ENCODE results near the gene SLC25A22.

Gene SLC25A22

DNA sequence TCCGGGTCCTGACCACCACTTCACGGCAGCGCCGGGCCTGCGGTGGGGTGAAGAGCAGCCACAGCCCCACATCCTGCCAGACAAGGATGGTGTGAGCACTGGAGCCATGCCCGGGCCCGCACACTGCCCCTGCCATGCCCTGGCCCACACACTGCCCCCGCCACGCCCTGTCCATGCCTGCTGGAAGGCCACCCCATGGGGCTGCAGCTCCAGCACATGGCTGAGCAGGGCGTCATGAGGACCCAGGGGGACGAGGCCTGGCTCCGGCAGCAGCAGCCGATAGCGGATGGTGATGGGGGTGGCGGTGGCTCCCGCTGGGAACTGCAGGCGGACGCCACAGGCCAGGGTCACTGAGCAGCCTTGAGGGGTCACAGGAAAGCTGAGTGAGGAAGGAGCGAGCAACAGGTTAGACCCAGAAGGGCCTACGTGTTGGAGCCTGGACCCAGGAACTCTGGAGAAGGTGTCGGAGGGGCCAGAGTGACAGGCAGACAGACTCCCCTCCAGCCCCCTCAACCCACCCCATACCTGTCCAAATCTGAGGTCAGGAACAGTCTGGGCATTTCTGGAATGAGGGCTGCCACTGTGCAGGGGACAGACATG is 4.0 kb upstream of the SLC25A22 start:
- no peak for DNase-seq

DNA sequence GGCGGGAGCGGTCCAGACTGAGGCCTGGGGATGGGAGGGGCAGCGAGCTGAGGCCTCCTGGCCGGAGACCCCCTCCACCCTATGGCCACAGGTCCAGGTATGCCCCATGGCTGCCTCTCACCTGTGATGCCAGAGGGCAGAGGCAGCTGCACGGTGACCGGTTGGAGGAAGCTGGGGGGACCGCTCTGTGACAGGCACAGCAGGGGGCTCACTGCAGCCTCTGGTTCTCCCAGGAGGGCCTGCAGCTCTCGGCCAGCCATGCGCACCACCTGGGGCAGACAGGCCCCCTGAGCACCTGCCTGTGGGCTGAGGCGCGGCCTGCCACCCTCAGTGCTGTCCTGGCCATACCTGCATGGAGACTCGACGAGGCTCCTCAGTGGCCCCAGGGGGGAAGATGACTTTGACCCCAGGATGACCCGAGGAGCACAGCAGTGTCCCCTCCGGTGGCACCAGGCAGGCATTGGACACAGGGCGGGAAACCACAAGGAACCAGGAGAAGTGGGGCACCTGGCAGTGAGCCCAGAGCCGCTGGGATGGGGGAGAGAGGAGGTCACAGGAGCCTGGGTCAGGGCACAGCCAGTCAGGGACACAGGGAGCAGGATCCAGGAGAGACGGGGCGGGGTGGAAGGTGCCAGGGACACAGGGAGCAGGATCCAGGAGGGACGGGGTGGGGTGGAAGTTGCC is 3.2 kb upstream of the SLC25A22 start:
- DNase-seq = no peak

DNA sequence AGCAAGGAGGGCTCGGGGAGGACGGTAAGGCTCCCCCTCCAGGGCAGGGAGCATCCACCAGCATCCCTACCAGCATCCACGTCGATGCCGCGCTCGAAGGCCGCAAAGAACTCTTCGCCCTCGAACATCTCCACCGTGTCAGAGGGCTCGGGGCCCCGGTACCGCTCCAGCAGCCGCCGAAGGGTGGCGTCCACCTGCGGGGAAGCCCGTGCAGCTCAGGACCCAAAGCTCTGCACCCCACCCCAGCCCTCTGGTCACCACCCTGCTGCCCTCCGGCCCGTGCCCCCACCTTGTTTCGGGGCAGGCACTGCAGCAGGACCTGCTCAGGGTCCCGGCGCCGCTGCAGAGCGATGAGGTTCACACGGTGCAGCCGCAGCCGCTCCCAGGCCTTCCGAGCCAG is 2.4 kb upstream of the SLC25A22 start:
- no peak for DNase-seq

DNA sequence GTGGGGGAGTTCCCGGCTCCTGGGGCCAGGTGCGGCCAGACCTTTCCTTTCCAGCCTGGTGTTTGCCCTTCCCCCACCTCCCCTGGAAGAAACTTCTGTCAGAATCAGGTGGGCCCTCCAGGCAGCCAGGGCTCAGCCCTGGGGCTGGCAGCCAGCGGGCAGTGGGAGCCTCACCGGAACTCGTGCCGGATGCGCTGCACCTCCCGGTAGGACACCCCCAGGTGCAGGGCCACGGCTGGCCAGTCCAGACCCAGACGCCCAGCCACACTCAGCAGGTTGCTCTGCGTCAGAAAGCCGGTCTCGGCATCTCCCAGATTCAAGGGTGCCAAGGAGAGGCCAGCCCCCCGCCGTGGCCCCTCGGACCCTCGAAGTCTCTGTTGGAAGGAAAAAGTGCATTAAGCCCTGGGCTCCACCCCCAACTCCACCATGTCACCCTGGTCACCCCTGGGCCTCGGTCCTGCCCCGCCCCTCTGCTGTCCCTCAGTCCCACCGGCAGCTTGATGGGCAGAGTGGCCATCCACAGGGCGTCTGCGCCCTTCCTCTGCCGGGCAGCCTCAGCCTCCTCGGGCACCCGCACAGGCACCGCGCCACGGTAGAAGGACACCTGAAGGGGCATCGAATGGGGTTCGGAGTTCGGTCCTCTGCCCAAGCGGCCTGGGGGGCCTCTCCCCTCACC is 1.7 kb upstream of the SLC25A22 start:
- no peak for DNase-seq

DNA sequence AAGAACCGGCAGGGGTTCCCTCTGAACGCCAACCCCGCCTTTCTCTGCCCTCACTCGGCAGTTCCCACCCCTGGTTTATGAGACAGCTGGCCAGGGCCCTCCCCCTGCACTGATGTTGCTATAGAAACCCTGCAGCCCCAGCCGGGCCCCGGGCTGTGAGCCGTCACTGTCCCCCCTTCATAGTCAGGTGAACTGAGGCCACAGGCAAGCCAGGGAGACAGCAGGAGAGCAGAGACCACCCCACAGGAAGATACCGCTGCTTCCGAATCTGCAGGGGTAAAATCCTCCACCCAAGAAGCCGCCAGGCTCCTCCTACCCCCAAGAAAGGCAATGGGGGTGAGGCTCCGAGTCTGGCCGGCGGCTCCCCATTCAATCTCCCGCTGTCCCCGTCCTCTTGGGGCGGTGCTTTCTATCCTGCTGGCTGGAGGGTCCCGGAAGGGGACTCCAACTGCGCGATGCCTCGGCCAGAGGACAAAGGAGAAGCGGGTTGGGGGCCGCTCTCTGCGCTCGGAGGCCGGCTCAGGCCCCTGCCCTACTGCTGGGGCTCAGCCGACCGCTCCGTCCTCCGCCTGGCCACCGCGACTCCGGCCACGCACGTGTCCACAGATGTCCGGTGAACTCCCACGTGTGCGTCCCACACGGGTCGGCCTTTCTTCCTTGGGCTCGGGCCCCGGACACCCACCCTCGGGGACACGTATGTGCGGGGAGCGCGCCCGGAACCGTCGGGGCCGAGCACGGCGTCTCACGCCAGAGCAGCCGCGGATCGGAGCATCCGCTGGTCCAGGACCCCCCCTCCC is 587 bp downstream of the SLC25A22 start:
- peak; percentile 43 for DNase-seq

DNA sequence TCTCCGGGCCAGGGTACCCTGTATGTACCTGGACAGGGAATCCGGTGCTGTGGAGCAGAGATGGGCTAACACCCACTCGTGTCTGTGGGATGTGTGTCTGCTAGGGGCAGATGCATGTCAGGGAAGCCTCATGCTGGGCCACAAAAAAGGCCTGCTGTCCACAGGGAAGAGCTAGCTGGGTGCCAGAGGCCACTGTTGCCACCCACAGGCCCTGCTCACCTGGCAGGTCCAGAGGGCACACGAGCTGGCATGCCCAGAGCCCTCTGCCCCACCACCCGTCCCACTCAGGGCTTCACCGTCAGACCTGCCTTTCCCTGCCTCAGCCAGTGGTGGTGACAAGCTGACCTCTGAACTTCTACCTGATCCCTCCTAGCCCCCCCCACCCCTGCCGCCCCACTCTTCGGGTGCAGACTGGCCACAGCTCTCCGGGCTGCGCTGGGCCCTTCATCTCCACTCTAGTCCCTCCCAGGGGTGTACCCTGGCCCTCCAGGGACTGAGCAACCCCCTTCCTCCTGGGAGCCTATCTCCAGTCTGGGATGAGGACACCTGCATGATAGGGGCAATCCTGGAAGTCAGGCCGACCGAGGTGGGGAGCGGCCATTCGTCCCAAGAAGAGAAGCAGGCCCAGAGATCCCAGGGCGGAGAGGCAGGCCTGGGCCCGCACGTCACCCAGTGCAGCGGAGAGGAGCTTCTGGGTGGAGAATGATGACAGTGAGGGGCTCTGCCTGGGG is 1.4 kb downstream of the SLC25A22 start:
- no peak for DNase-seq

DNA sequence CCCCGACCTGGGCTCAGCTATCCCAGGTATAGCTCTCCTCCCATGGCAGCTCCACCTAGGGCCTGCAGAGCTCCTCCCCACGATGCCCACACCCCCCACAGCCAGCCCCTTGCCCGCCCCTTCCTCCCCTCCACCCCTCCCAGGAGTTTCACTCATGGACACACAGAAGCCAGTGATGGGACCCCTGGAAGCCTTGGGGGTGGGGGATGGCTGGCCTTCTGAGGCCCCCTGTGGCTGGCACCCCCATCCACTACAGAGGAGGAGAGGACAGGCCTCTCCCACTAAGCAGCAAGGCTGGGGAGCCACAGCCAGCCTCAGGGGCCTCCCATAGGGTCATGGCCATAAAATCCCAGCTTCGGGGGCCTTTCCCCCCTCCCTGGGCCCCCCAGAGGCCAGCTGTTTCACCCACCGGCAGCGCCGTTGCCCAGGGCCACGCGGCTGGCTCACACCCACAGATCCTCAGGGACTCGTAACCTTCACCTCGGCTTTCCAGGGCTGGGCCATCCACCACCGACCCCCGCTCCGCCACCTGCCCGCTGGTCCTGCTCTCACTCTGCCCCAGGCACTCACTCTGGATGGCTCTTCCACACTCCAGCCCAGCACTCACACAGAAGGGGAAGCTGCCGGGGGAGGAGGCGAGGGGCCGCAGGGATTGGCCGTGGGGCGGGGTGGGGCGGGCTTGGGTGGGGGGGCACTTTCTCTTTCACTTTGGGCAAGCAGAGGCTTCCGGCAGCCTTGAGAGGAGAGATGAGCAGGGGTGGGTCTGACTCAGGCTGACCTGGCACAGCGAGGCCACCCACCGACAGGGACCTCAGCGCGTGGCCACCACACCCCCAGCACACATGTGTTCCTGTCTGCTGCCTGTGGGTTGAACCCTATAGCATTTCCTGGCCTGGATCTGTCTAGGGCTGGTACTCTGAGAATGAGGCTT is 2.2 kb downstream of the SLC25A22 start:
- peak; percentile 63 for DNase-seq

DNA sequence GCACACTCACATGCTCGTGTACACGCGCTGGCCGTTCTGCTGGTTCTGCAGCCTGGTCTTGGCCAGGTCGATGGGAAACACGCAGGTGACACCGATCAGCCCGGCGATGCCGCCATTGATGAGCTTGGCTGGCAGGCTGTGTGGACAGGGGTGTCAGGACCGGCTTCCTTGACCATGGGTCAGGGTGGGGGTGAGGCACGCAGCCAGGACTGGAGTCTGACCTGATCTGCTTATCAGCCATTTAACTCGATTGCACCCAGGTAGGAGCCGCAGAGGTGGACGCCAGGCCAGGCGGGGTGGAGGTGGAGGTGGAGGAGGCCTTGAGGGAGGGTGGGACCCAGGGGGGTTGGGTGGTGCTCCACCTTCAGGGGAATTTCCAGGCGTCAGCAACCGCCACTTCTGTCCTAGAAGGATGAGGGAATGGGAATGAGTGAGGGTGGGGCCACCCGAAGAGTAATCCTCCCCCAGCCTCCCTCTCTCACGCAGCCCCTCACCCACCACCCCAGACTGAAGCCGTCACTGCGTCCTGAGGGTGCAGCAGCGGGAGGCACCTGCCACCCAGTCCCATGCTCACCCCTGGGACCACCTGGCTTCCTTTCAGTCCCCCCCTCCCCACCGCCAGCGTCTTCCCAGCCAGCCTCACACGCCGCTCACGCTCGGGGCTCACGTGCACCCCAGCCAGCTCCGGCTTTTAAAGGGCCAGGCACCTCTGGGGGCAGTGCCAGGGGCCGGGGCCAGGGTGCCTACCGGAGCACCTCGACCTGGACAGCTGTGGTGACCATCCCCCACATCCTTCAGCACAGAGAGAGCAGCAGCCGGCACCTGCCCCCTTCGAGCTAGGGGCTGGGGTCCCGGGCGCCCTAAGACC is 3.1 kb downstream of the SLC25A22 start:
- no peak for DNase-seq

DNA sequence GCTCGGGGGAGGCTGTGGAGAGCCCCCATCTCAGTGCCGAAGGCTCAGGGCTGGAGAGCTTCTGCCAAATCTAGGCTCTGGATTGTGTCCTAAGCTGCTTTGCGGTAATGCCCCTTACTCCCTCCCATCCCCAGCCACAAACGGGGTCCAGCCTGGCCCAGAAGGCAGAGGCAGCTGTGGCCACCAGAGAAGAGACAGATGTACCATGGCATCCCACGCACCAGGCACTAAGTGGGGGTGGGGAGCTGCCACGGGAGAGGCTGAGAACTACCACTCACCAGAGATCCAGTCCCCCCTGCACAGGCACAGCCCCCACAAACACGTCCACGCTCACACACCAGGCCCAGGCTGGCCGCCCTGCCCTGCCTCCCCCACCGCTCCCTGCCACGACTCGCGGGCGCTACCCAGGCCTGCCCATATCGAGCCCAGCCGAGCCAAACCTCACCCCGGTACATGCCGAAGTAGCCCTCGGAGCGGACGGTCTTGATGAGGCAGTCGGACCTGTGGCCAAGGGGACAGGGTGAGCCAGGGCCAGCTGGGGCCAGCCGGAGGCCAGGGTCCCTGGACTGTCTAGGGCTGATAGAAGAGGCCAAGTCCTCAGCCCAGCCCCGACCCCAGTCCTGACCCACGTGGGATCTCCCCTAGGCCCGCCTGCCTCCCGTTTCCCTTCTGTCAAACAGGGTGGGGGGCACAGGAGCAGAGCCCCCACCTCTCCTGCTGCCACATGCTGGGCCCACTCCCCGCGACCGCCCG is 3.9 kb downstream of the SLC25A22 start:
- DNase-seq = no peak

DNA sequence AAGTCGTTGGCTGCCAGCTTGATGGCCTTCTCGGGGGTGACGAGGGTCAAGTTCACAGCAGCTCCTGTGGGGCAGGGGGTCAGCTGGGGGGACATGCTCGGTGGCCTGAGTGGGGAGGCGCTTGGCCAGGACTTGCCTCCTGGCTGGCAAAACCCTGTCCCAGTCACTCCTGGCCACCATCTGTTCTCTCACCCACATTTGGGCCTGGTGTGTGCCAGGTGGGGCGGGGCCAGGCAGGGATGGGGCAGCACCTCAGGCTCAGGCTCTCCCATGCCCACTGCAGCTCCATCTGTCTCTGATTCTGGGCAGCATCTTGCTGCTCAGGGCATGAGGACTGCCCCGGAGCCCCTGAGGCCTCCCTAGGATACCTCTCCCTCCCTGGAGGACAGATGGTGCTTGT is 4.5 kb downstream of the SLC25A22 start:
- no peak for DNase-seq

DNA sequence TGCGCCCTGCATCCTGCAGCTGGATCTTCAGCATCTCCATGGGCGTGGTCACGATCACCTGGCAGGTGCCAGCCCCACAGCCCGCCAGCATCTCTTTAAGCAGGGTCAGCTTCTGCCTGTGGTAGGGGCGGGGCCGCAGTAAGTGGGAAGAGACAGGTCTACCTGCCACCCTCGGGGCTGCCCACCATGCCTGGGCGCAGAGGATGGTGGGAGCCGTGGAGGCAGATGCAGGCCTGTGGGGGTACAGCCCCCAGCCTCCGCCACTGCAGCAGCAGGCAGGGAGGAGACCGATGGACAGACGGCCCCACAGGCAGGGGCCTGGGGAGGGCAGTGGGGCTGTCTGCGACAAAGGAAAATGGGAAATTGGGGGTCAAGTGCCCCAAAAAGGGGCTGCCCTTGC is 5.2 kb downstream of the SLC25A22 start:
- DNase-seq = no peak

DNA sequence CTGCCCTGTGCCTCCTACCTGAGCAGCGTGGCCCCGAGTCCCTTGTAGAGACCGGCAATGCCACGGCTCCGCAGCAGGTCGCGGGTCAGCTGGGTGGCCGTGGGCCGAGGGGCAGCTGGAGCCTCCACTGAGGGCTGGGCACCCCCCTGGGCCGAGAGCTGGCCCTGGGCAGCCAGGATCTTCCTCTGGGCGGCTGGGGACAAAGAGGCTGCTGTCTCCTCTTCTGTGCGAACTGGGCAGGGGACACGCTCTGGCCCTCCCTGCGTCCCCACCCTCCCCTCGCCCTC is 5.6 kb downstream of the SLC25A22 start:
- DNase-seq = no peak

DNA sequence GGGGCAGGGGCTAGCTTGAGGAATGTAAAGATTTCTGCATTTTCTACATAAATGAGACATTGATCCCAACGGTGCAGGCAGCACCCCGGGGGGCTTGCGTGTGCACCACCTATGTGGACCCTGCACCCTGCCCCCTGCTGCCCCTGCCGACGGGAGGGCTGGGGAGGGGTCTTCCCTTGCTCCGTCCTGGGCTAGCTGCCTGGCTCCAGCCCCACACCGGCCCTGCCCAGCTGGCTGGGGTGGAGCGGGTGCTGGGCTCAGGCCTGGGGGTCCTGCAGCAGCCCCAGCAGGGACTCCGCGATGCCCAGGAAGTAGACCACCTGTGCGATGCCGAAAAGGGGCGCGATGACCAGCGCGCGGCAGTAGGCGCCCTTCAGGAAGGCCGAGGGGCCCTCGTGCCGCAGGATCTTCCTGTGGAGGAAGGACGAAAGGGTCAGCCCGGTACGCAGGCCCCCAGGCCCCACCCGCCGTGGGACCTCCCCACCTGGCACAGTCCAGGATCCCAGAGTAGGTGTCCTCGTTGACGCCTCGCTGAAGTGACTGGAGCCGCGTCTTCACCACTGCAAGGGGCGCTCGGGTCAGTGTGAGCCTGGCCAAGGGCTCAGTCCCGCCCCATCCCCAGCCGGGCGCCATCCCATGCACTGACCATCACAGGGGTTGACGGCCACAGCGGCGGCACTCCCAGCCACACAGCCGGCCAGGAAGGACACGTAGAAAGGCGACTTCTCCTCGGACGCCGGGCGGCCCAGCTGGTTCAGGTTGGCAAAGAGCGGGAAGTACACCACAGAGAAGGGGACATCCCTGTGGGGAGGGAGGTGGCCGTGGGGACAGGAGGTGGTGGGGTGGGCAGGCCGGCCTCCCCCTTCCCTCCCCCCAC is 6.2 kb downstream of the SLC25A22 start:
- DNase-seq = no peak

DNA sequence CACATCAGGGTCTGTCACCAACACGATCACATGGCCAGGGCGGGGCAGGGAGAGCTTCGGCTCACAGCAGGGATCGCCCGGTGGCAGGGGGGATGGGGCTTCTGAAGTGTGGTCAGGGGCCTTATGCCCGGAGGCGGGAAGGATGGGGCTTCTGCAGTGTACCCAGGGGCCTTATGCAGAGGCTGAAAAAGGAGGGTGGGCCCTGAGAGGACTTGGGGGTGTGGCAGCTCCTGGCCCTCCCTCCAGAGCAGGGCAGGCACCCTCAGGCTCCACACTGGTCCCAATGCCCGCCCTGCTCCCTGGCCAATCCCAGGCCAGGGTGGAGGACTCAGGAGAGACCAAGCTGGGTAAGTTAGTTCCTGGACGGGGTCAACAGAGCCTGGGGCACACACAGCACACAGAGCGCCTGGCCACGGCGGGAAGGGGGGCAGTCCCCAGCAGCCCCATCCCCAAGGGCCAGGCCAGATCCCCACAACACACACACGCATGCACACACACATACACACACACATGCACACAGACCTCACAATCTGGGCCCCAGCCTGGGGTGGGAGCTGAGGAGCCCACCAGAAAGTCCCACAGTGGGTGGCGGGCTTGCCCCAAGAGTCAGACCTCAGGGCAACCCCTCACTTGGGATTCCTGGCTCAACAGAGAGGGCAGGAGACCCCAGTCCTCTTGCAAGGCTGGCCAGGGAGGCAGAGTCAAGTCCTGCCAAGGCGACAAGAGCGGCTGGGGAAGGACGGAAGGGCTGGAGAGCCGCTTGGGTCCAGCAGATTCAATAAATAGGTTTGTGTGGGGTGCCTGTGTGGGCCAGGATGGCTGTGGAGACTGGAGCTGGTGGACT is 7.1 kb downstream of the SLC25A22 start:
- DNase-seq = no peak

DNA sequence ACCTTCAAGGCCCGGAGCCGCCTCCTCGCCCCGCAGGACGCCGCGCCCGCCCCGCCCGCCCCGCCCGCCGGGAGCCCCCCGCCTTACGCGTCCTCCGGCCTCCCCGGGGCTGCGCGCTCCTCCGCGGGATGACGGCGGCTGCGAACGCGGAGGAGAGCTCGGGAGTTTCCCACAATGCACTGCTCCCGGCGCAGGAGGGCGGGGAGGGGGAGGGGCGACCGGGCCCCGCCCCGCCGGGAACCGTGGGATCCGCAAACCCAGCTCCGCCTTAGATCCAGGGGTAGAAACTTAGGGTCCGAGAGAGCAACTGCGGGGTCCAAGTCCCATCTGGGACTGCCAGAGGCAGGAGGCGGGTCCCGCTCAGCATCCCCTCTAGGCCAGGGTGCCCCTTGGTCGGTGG is 8.1 kb downstream of the SLC25A22 start, which contains the start of gene CEND1:
TSS of gene CEND1 (minus strand) at position 148 of the 400 bp plus-strand sequence. CDS start 1,514 bp downstream, outside the sequence.
- no peak for DNase-seq

DNA sequence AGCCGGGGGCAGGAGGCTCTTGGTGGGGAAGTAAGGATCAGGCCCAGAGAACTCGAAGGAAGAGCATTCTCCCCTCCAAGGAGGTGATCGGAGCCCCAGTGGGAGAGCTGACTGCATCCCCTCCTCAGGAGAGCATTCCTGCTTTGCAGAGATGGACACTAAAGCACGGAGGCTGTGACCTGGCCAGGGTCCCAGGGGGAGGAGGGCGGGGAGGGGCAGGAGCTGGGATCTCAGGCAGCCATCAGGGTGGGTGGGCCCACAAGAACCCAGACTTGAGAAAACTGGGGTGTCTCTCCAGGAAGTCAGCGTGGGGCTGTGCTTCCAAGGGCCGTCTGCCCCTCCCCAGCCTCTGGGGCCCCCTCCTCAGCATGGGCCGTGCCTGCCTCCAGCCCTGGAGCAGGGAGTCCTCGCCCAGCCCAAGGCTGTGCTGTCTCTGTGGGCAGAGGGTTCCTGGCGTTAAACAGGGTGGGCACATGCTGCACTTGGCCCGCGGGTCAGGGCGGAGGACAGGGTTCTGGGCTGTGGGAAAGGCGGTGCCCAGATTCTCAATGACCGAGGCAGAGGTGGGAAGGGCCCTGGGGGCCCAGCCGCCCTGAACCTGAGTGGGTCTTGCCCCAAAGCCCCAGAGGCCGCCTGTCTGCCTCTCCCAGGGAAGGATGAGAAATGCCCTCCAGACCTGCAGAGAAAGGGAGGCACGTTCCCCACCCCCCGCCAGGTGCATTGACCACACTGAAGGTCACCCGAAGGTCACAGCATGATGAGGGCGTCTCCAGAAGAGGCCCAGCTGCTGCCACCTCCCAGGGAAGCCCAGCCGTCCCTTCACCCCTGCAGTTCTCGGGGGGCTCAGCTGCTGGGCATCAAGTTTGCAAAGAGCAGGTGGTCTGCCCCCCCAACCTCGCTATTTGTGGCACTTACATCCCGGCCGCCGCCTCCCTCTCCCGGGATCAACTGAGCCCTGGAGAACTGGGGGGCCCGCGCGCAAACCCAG is 8.8 kb downstream of the SLC25A22 start:
- DNase-seq = no peak

All from GDM1 (cell line).